Renal pelvis (tissue), 4 donors: ENCODE data around the gene LMBR1. TPM values are rescaled to one million over a fixed set of nuclear protein-coding genes. Genes with fewer than 3 reads are reported as not detected.
"Not testable (repeated sequence)": the region's sequence is repeated elsewhere in the genome, so short reads cannot be mapped to it uniquely, and the experiment has no call there.

Experiments used
- DNase-seq: peaks from one replicate; pipeline ENCODE4 v3.0.0-alpha.2; 2013
- polyA plus RNA-seq, 3 donors: library from polyadenylated mRNA; unstranded; fragments of 120-200 nt; gene quantifications; one replicate each; pipeline ENCODE4 v1.2.1, GENCODE V29; 2013; ENCODE audit not compliant: insufficient read length in 3 of 3

The LMBR1 gene
- polyA plus RNA-seq, 3 donors, result 39.9 to 47.1 (median 43.1) TPM

DNA sequence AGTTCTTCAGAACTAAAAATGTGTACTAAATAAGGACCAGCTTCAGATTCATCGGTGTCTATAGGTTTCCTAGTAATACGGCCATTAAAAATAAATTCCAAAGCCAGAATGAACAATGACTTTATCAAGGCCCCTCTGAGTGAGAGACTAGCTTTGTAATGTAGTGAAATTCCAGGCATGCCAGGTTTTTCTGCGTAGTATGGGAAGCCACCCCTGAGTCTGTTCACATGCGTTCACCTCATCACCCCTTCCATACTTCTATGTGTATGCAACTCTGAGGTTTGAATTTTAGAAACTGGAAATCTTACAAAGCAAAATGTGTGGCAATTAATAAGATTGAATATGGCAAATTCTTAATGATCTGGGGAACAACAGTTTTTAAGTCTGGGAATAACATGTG lies 227.9 kb downstream of the LMBR1 start:
- DNase-seq, result no peak

- no peak for DNase-seq
Measured at GRCh38 chr7:156662277-156662676, 230.7 kb downstream of the LMBR1 start.

DNA sequence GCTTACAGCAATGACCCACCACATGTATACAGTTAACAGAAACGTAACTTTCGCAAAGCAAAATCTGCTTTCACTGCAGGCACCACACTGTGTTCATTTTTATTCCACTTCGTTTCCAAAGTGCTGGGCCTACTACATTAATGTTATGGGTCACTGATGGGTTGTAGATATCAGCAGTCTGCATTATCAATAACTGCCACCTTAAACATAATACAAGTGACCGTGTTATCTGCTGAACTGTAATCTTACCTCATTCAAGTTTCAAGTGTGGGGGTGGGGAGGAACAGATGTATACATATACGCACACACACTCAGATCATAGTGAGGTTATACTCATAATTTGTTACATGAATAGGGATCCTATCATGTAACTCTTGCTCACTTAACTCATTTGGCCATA lies 231.3 kb downstream of the LMBR1 start:
- DNase-seq, result no peak

- no peak for DNase-seq
Measured at GRCh38 chr7:156659961-156660360, 233.0 kb downstream of the LMBR1 start.

DNA sequence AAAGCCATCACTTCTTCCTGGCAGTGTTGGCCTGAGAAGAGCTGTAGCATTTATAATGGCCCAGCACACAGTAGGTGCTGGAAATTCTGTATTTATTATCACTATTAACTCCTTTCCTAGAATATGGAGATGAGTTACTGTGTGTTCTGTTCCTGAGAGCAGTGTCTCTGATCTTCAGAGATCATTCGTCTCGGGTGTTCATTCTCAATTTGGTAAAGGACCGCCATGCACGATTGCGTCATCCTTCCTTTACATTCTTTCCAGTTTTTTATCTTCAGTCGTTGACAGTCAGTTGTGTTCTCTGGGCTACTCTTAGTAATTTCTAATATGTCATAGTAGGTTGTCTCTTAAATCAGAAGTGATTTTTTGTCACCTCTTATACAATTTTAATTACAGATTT lies 233.8 kb downstream of the LMBR1 start:
- no peak for DNase-seq

DNA sequence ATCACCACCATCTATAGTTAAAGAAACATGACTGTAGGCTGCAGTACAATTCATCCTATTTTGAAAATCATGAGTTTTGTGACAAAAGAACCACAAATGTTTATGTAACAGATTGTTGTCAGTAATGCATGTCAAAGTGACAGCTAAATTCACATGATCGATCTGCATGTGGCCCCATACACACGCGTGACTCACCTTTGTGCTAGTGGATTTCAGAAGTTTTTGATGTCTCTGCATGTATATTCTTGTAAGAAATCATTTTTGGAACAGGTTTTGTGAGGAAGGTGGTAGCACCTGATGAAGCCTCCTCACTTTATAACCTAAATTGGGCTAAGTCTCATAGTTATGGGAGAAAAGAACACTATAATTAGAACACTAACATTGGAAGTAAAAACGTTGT lies 235.3 kb downstream of the LMBR1 start:
- no peak for DNase-seq

GRCh38 chr7:156656598-156656997 lies 236.4 kb downstream of the LMBR1 start:
- no peak for DNase-seq

DNA sequence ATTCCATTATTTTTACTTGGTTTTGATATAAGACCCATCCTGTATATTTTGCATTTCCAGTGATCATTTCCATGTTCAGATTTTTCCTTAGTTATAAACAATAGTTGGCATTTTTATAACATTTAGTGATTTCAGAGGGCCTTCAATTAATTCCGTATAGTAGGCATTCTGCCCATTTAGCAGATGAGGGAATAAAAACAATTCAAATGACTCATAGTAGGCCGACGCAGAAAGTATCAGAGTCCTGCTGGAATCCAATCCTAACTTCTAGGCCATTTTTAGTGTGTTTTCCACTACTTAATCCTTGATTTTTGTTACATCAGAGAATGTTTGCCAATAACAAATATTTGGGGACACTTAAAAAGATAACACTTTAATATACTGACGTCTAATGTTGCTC lies 237.0 kb downstream of the LMBR1 start:
- DNase-seq, result no peak

GRCh38 chr7:156655251-156655650 lies 237.7 kb downstream of the LMBR1 start:
- DNase-seq, result no peak

- no peak for DNase-seq
Measured at GRCh38 chr7:156654511-156655234, 238.3 kb downstream of the LMBR1 start.

GRCh38 chr7:156652886-156653568 lies 240.0 kb downstream of the LMBR1 start:
- DNase-seq, result no peak

DNA sequence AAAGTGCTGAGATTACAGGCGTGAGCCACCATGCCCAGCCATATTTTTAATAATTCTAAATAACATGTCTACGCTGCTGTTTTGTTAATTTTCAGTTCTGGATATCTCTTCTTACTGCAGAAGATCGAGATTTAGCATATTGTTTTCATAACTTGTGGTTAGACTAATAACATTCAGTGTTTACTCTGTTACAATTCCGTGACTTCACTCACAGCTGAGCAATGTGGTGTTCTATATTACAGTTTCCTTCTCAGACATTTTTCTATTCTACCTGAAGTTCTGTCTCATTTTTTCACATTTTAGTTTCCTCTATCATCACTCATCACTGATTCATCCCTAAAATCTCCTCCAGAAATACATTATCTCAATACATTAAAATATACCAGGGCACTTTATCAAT lies 241.5 kb downstream of the LMBR1 start:
- no peak for DNase-seq

DNA sequence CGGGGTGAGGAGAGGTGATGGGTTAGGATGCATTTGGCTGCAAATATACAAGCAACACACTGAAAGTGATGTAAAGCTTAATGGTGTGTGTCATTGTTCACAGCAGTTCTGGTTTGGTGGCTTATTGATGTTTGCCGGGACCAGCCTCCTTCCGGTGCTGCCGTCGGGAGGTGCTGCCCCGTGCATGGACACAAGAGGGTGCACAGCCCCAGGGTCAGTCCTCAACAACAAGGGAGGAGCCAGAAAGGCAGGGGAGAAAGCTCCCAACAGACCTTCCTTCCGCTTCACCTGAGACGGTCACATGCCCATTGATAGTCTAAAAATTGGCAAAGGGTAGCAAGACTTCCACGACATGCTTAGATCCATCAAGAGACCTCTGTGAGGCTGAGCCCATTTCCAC lies 242.9 kb downstream of the LMBR1 start:
- peak; percentile 37 for DNase-seq

- not testable (repeated sequence) for DNase-seq
Measured at GRCh38 chr7:156647330-156647729, 245.7 kb downstream of the LMBR1 start.

DNA sequence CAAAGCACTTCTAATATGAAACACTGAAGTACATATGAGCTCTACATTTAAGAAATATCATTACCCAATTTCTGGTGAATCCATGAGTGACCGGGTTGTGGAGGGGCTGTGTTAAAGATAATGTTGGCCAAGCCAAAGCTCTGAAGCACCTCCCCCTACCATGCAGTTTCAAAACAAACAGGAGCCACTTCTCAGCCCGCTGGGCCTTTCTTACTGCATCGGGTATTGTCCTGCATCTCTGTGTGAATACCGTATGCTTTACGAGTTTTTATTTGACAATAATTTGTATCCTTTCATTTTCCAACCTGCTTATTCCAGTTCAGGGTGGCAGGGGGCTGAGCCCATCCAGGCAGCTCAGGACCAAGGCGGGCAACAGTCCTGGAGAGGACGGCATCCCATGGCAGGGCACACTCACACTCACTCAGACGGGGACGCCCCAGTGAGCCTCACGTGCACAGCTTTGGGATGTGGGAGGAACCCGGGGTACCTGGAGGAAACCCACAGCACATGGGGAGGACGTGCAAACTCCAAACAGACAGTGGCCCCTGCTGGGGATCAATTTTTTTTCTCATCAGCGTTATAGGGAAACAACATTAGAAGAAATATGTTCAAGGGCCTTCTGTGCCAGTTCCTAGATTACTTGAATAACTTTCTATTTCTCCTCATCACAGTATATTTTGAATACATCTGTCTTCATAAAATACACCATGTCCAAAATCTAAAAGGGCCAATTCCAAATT lies 250.5 kb downstream of the LMBR1 start:
- DNase-seq, result no peak

DNA sequence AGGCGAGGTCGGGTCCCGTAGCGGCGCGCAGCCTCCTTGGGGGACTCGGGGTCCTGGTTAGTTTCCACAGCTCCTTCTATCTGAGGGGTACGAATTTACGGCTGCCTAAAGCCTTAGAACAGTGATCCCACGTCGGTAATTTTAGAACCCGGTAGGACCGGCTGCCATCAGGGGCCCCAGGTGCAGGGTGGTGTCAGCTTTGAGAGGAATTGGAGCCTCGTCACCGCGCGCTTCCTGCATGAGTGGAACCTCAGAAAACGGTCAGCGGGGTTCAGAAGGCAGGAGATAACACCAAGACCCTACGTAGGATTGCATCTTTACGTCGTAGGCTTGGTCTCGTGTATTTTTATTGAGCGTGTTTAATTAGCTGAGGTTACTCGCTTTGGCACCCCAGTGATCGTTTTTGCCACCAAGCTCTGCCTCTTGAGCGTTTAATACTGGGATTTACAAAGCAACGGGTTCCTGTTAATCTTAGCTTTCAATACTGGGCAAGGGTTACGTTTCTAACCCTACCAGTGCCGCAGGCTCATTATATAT lies 252.0 kb downstream of the LMBR1 start:
- DNase-seq, result no peak

GRCh38 chr7:156640257-156640948 lies 252.6 kb downstream of the LMBR1 start, which contains the start of gene RNF32:
RNF32 (plus strand) TSS chr7:156640774; CDS start chr7:156643878, 3,104 bp downstream.
- peak; percentile 92 for DNase-seq

GRCh38 chr7:156639426-156640256 lies 253.3 kb downstream of the LMBR1 start:
- DNase-seq, result no peak

- no peak for DNase-seq
Measured at GRCh38 chr7:156638443-156639077, 254.4 kb downstream of the LMBR1 start.

DNA sequence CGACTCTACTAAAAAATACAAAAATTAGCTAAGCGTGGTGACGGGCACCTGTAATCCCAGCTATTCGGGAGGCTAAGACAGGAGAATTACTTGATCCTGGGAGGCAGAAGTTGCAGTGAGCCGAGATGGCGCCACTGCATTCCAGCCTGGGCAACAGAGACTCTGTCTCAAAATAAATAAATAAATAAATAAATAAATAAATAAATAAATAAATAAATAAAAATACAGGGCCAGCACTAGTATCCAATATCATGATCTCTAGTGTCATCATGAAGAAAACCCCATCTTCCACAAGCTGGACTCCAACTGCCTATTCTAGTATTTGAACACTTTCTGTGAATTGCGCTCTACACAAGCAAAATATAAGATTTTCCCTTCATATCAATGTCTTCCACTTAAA lies 255.9 kb downstream of the LMBR1 start:
- DNase-seq, result not testable (repeated sequence)
